Uterus (tissue), 2 donors: ENCODE data around the gene RABGAP1L.

Experiments
- POLR2A ChIP-seq, 2 donors: fragments of 450-650 bp; IDR thresholded peaks; one replicate each; pipeline ENCODE4 v1.6.1; 2016; ENCODE audit warnings: antibody characterized with exemption in 2 of 2, mild to moderate bottlenecking in 1 of 2, moderate library complexity in 1 of 2
- TF ChIP-seq, protein P1 (sequence below), 4 experiments: fragments of 200-600 bp in 2 of 4; fragments of 450-650 bp in 2 of 4; sonication (generic) in 2 of 4; IDR thresholded peaks; one replicate each; pipeline ENCODE4 v1.5.1; 2016 to 2019; ENCODE audit warnings: antibody characterized with exemption in 4 of 4, mild to moderate bottlenecking in 2 of 4, moderate library complexity in 1 of 4

DNA sequence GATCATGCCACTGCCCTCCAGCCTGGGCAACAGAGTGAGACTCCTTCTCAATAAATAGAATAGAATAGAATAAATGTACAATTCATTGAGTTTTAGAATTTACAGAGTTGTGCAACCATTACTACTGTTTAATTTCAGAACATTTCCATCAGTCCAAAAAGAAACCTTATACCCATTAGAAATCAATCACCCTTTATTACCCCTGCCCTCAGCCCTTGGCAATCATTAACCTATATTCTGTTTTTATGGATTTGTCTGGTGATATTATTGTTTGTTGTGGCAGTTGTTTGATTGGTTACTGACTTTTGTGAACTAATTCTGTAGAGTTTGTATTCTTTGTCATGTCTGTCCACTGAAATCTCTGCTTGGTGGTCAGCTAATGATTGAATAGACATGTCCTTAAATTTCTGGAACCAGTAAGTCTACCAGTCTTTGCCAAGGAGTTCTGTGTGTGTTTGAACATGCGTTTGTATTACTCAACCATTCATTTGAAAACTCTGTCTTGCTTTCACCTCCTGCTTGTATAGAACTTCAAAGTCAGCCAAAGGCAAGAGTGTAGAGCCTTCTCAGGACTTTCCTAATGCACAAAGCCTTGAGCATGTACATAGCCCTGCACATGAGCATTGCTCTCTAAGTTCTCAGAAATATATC is 497.2 kb downstream of the RABGAP1L start:
- no peak for TF ChIP-seq POLR2A (IDR thresholded peaks at IDR 0.05)
- TF ChIP-seq, protein P1, sequence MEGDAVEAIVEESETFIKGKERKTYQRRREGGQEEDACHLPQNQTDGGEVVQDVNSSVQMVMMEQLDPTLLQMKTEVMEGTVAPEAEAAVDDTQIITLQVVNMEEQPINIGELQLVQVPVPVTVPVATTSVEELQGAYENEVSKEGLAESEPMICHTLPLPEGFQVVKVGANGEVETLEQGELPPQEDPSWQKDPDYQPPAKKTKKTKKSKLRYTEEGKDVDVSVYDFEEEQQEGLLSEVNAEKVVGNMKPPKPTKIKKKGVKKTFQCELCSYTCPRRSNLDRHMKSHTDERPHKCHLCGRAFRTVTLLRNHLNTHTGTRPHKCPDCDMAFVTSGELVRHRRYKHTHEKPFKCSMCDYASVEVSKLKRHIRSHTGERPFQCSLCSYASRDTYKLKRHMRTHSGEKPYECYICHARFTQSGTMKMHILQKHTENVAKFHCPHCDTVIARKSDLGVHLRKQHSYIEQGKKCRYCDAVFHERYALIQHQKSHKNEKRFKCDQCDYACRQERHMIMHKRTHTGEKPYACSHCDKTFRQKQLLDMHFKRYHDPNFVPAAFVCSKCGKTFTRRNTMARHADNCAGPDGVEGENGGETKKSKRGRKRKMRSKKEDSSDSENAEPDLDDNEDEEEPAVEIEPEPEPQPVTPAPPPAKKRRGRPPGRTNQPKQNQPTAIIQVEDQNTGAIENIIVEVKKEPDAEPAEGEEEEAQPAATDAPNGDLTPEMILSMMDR (IDR thresholded peaks at IDR 0.05), result no peak
